GM21717 (cell line): ENCODE measurements around the gene DCAF7.
A peak's percentile ranks its signal among the peaks of the same experiment; 100 is the strongest.

Source experiments
- ATAC-seq: cut with Tn5 transposase; IDR thresholded peaks from one replicate; pipeline ENCODE4 v1.9.1; 2021; ENCODE audit warnings: mild to moderate bottlenecking, moderate library complexity; ENCODE audit not compliant: unreplicated experiment

The DCAF7 gene

GRCh38 chr17:63579633-63580032, 29.4 kb downstream of the DCAF7 start:
- ATAC-seq, result no peak

- ATAC-seq, result no peak
These were observed 37.5 kb downstream of the DCAF7 start for GRCh38 chr17:63587770-63588169.

GRCh38 chr17:63588797-63589196, 38.5 kb downstream of the DCAF7 start:
- no peak for ATAC-seq

GRCh38 chr17:63589646-63590045, 39.4 kb downstream of the DCAF7 start:
- no peak for ATAC-seq

DNA sequence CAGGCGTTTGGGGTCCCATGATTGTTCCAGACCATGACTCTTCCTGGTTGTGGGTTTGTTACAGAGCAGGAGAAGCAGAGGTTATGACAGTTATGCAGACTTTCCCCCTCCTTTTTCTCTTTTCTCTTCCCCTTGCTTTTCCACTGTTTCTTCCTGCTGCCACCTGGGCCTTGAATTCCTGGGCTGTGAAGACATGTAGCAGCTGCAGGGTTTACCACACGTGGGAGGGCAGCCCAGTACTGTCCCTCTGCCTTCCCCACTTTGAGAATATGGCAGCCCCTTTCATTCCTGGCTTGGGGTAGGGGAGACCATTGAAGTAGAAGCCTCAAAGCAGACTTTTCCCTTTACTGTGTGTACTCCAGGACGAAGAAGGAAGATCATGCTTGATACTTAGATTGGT, 42.5 kb downstream of the DCAF7 start:
- ATAC-seq, result no peak

DNA sequence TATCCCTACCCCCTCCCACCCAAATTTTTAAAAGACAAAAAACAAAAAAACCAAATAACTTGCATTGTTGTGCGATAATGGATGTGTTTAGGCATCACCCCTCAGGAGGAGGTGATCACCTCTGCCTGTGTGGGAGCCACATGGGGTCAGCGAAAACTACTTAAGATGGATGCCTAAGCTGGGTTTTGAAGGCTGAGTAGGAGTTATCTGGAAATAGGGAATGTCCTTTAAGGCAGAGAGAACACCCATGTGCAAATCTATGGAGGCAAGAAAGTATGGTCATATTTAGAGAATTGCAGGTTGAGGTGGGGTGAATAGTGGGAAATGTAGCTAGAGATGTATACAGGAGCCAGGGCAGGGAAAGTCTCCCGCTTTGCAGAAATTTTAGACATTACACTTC, 44.9 kb downstream of the DCAF7 start:
- ATAC-seq, result no peak

- no peak for ATAC-seq
These were observed 46.7 kb downstream of the DCAF7 start for GRCh38 chr17:63596856-63597586.

GRCh38 chr17:63598281-63598680, 48.0 kb downstream of the DCAF7 start:
- no peak for ATAC-seq

- ATAC-seq, result peak; percentile 90
These were observed 50.5 kb downstream of the DCAF7 start, which contains the start of gene TACO1 for GRCh38 chr17:63600569-63601438. TSS of gene TACO1 (plus strand) at chr17:63600895. CDS start at chr17:63601084, 189 bp downstream.

DNA sequence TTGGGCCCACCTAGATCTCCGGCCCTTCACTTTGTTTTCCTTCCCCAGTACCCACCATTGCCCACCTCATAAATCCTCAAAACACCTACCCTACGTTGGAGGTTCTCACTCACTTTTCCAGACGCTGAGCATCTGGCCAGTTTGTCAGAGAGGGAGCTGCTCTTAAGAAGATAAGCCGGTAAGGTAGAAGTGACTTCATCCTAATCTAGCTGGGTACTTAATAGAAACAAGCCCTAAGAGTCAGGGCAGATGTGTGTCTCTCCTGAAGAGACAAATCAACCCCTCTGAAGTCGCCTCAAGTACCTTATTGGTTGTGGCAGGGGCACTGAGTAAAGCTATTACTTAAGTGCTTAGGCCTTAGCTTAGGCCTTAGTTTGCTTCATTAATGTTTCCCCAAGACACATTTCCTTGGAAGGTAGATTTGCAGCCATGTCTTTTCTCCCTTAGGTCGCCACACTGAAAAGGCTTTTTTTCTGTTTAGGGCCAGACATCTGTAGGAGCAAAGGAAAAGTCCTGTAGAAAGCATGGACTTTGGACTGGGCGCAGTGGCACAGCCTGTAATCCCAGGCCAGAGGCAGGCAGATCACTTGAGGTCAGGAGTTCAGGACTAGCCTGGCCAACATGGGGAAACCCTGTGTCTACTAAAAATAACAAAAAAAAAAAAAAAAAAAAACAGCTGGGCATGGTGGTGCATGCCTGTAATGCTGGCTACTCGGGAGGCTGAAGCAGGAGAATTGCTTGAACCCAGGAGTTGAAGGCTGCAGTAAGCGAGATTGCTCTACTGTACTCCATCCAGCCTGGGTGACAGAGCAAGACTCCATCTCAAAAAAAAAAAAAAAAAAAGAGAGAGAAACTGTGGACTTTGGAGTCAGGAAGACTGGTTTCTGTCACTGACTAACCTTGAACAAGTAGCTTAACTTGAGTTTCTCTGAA, 51.4 kb downstream of the DCAF7 start:
- ATAC-seq, result no peak

DNA sequence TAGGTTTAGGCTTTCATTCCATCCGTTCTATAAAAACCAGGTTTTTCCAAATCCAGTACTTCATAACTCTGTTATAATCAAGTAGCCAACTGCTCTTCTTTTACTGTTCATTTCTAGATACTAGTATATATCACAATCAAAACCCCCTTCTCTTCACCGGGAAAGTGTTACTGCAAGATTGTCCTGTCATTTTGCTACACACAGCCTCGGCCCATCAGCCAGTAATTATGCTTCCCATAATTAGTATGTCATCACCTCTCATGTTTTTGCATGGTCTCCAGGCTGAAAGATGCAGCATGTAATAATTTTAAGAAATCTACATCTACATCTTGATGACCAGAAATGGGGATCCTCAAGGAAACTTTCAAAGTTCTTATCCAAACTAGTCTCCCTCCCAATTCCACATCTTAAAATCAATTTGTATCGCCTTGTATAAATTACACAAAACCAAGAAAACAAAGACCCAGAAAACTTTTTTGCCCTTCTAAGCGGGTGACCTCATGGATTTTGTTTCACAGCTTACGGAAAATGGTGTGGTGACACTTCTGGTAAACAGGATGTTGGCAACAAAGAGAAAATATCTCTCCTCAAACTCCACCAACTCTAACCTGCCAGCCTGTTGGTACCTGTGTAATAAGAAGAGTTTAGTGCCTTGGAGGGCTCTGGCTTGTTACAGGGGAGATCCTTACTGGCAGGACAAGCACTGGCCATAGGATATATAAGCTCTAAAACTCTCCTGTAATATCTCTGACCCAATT, 59.7 kb downstream of the DCAF7 start:
- ATAC-seq, result no peak

- ATAC-seq, result no peak
These were observed 60.6 kb downstream of the DCAF7 start for GRCh38 chr17:63610854-63611253.

DNA sequence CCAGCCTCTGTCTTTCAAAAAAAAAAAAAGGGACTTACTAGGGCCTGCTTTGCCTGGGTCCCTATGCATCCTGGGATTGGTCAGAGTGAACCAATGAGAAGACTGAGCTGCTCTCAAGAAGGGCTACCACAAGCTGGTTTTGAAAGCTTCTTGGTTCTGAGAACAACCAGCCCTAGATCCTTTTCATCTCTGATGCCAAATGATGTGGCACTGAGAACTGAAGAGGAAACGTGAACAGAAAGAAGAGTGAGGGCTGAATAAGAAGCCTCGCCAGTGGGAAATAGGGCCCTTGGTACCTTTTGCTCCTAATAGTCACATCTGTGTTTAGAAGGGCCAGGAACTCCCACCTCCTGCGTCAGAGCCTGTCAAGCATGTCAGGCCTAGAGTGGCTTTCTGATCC, 61.1 kb downstream of the DCAF7 start:
- ATAC-seq, result no peak

- ATAC-seq, result no peak
These were observed 63.4 kb downstream of the DCAF7 start for GRCh38 chr17:63613663-63614062.

DNA sequence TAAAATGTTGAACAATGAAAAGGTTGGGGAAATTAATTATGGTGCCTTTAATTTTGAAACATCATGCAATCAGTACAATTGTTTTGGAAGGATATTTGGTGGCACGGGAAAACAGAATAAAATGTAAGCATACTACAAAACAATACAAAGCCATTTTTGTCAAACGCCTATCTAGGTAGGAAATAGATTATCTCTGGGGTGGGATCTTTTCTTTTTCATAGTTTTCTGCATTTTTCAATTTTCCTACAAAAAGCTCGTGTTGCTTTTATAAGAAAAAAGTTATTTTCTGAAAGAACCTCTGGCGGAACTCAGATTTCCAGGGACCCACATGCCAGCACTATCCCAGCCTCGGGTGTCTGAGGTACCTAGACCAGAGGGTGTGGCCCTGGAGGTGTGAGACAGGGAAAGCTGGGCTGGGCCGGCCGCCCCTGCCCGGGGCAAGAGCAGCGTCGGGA, 71.0 kb downstream of the DCAF7 start:
- ATAC-seq, result no peak

- ATAC-seq, result peak; percentile 93
These were observed 71.7 kb downstream of the DCAF7 start, which contains the start of gene MAP3K3 for GRCh38 chr17:63621684-63622573. TSS of gene MAP3K3 (plus strand) at chr17:63622417. CDS start at chr17:63622760, 343 bp downstream.

- peak; percentile 23 for ATAC-seq
These were observed 72.5 kb downstream of the DCAF7 start for GRCh38 chr17:63622574-63623390.
